Esophagus squamous epithelium (tissue), 4 donors: ENCODE measurements around the gene PSMB8.

Experiments used
- POLR2A ChIP-seq, 4 donors: fragments of 450-650 bp; IDR thresholded peaks; one replicate each; pipeline ENCODE4 v1.6.1; 2017; ENCODE audit warnings: antibody characterized with exemption in 4 of 4, mild to moderate bottlenecking in 4 of 4, moderate library complexity in 3 of 4
- TF ChIP-seq, protein P1 (sequence below), 6 experiments: fragments of 450-650 bp in 4 of 6; fragments of 200-600 bp in 2 of 6; sonication (generic) in 2 of 6; IDR thresholded peaks; one replicate each; pipeline ENCODE4 v1.5.1; 2016 to 2019; ENCODE audit warnings: antibody characterized with exemption in 6 of 6, mild to moderate bottlenecking in 4 of 6, moderate library complexity in 4 of 6

DNA sequence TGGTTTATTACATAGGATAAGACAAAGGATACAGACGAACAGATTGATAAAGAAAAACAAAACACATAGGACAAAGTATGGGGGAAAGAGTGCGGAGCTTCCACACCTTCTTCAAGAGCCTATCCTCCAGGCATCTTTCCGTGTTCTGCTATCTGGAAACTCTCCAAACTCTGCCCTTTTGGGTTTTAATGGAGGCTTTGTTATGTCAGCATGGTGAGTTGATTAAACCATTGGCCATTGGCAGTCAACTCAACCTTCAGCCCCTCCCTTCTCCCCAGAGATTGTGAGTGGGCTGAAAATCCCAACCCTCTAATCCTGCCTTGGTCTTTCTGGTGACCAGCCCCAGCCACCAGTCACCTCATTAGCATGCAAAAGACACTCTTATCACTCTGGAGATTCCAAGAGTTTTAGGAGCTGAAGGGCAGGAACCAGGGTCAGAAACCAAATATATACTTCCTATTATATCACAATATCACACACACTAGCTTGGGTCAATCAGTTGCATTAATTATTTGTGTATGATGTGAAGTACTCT lies 50.9 kb downstream of the PSMB8 start:
- TF ChIP-seq, protein P1, sequence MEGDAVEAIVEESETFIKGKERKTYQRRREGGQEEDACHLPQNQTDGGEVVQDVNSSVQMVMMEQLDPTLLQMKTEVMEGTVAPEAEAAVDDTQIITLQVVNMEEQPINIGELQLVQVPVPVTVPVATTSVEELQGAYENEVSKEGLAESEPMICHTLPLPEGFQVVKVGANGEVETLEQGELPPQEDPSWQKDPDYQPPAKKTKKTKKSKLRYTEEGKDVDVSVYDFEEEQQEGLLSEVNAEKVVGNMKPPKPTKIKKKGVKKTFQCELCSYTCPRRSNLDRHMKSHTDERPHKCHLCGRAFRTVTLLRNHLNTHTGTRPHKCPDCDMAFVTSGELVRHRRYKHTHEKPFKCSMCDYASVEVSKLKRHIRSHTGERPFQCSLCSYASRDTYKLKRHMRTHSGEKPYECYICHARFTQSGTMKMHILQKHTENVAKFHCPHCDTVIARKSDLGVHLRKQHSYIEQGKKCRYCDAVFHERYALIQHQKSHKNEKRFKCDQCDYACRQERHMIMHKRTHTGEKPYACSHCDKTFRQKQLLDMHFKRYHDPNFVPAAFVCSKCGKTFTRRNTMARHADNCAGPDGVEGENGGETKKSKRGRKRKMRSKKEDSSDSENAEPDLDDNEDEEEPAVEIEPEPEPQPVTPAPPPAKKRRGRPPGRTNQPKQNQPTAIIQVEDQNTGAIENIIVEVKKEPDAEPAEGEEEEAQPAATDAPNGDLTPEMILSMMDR (IDR thresholded peaks at IDR 0.05) = no peak
- TF ChIP-seq POLR2A (IDR thresholded peaks at IDR 0.05) = no peak
